PC-9 (cell line): ENCODE measurements around the gene C20orf144. TPM values are rescaled to one million over a fixed set of nuclear protein-coding genes. Genes with fewer than 3 reads are reported as not detected.

Source experiments
- BruUV-seq: library from RNA; stranded (reverse); fragments of 400-500 nt; replicated peaks from 2 replicates; lab custom pipeline; 2021; lab: Mats Ljungman, UMichigan
- CTCF ChIA-PET: fragments of 300-600 bp; sonication (Branson Sonifier 250); formaldehyde crosslinking; loops from one replicate; lab custom pipeline; 2022; ENCODE audit warnings: antibody characterized with exemption; lab: Charles Lee
- POLR2A ChIA-PET: fragments of 300-600 bp; sonication (Branson Sonifier 250); formaldehyde crosslinking; loops from one replicate; lab custom pipeline; 2022; ENCODE audit warnings: antibody characterized with exemption; ENCODE audit not compliant: unreplicated experiment; lab: Charles Lee
- DNase-seq, 2 experiments: peaks; one replicate each; pipeline versions ENCODE4 v3.0.0 to v3.0.0-alpha.2; 2015 to 2022; ENCODE audit warnings: mixed read lengths in 1 of 2
- H2AFZ ChIP-seq: fragments of 200-600 bp; sonication (generic); 2 replicates; pipeline ENCODE4 v1.8.1; 2017; ENCODE audit warnings: antibody characterized with exemption
- H3F3A ChIP-seq: fragments of 200-600 bp; sonication (generic); 2 replicates; pipeline ENCODE4 v1.8.1; 2017; ENCODE audit warnings: antibody characterized with exemption, mild to moderate bottlenecking, low read depth; ENCODE audit not compliant: insufficient read depth
- H3K27ac ChIP-seq: fragments of 200-600 bp; sonication (generic); 2 replicates; pipeline ENCODE4 v1.6.1; 2016; ENCODE audit warnings: mixed run types
- H3K27me3 ChIP-seq: fragments of 200-600 bp; sonication (generic); 2 replicates; pipeline ENCODE4 v1.6.1; 2016; ENCODE audit warnings: low read depth, mixed run types; ENCODE audit not compliant: insufficient read depth
- H3K36me3 ChIP-seq: fragments of 200-600 bp; sonication (generic); 2 replicates; pipeline ENCODE4 v1.6.1; 2016; ENCODE audit warnings: low read depth, mixed run types
- H3K4me1 ChIP-seq: fragments of 200-600 bp; sonication (generic); replicated peaks from 2 replicates; pipeline ENCODE4 v1.6.1; 2016; ENCODE audit warnings: mixed run types; ENCODE audit not compliant: insufficient read depth
- H3K4me2 ChIP-seq: fragments of 200-600 bp; sonication (generic); 2 replicates; pipeline ENCODE4 v1.6.1; 2017; ENCODE audit warnings: mixed run types
- H3K4me3 ChIP-seq: fragments of 200-600 bp; sonication (generic); 2 replicates; pipeline ENCODE4 v1.6.1; 2016; ENCODE audit warnings: mixed run types
- H3K79me2 ChIP-seq: fragments of 200-600 bp; sonication (generic); 2 replicates; pipeline ENCODE4 v1.6.1; 2017; ENCODE audit warnings: low read depth, mixed run types
- H3K9me2 ChIP-seq: fragments of 200-600 bp; sonication (generic); 2 replicates; pipeline ENCODE4 v1.8.1; 2017; ENCODE audit warnings: mild to moderate bottlenecking; ENCODE audit not compliant: insufficient read depth
- H3K9me3 ChIP-seq: fragments of 200-600 bp; sonication (generic); 2 replicates; pipeline ENCODE4 v1.8.1; 2016; ENCODE audit warnings: low read depth; ENCODE audit not compliant: insufficient read depth
- H4K20me1 ChIP-seq: fragments of 200-600 bp; sonication (generic); 2 replicates; pipeline ENCODE4 v1.8.1; 2017; ENCODE audit not compliant: insufficient read depth
- EZH2 ChIP-seq: fragments of 200-600 bp; sonication (generic); IDR thresholded peaks from 2 replicates; pipeline ENCODE4 v1.8.0; 2017; ENCODE audit warnings: antibody characterized with exemption, low read depth
- intact Hi-C: fragments of 100-400 bp; cut with micrococcal nuclease; formaldehyde crosslinking; loops from one replicate; pipeline ENCODE4 v1.10.0; 2022; ENCODE audit not compliant: unreplicated experiment
- total RNA-seq: library from RNA; stranded (reverse); gene quantifications from 2 replicates; pipeline ENCODE4 v1.2.3, GENCODE V29; 2021
- TF ChIP-seq, protein P1 (sequence below): fragments of 200-600 bp; sonication (generic); conservative IDR thresholded peaks from 2 replicates; pipeline ENCODE4 v1.6.1; 2017; ENCODE audit warnings: mixed run types, antibody characterized with exemption, mild to moderate bottlenecking, moderate library complexity

Gene C20orf144
- total RNA-seq, 1 experiment from 2014 or later: 0.20 TPM

DNA sequence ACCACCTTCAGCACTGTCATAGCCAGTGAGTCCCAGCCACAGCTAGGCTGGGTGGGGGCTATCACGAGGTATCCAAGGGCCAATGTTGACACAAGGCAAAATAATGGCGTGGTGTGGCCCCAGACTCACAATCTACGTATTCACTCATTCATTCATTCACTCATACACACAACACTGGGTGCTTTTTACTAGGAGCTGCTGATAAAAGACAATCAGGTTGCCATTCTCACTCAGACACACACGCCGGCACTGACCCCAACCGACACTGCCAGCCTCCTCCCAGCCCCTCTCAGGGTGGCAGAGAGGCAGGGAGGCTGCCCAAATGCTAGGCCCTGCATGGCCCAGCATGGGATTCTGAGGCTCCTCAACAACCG lies 1.5 kb upstream of the C20orf144 start:
- no peak for DNase-seq
- no peak overlapping the region for H2AFZ ChIP-seq
- H3K27me3 ChIP-seq: no peaks in the 10 kb centered on the region
- H3K9me2 ChIP-seq: no peaks in the 10 kb centered on the region
- TF ChIP-seq, protein P1, sequence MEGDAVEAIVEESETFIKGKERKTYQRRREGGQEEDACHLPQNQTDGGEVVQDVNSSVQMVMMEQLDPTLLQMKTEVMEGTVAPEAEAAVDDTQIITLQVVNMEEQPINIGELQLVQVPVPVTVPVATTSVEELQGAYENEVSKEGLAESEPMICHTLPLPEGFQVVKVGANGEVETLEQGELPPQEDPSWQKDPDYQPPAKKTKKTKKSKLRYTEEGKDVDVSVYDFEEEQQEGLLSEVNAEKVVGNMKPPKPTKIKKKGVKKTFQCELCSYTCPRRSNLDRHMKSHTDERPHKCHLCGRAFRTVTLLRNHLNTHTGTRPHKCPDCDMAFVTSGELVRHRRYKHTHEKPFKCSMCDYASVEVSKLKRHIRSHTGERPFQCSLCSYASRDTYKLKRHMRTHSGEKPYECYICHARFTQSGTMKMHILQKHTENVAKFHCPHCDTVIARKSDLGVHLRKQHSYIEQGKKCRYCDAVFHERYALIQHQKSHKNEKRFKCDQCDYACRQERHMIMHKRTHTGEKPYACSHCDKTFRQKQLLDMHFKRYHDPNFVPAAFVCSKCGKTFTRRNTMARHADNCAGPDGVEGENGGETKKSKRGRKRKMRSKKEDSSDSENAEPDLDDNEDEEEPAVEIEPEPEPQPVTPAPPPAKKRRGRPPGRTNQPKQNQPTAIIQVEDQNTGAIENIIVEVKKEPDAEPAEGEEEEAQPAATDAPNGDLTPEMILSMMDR: no peak
- no peak for TF ChIP-seq EZH2
- no TSS peak for BruUV-seq
- H3K9me3 ChIP-seq: no peaks in the 10 kb centered on the region
- H3F3A ChIP-seq: peaks cover 19% of the 10 kb centered on the region; the same call in 1 of the 2 replicates
- no peak overlapping the region for H3K4me2 ChIP-seq
- H3K79me2 ChIP-seq: no peaks in the 10 kb centered on the region; the same call in none of the 2 replicates
- ChIA-PET POLR2A (interaction anchor here (0.7 kb wide), 1 partner anchor 20 kb away, joined by 4 read pairs; no protein-coding TSS in a partner anchor), CTCF (no interaction called here)
- no peaks in the 10 kb centered on the region for H3K36me3 ChIP-seq
- H3K27ac ChIP-seq: no peak overlapping the region
- intact Hi-C loops: loop anchor here (10.0 kb wide), 1 partner anchor 334 kb away; the partner anchor contains the start of gene RALY
- H3K4me1 ChIP-seq: peaks cover 18% of the 10 kb centered on the region; the same call in 1 of the 2 replicates
- no peak overlapping the region for H3K4me3 ChIP-seq
- no peaks in the 10 kb centered on the region for H4K20me1 ChIP-seq

DNA sequence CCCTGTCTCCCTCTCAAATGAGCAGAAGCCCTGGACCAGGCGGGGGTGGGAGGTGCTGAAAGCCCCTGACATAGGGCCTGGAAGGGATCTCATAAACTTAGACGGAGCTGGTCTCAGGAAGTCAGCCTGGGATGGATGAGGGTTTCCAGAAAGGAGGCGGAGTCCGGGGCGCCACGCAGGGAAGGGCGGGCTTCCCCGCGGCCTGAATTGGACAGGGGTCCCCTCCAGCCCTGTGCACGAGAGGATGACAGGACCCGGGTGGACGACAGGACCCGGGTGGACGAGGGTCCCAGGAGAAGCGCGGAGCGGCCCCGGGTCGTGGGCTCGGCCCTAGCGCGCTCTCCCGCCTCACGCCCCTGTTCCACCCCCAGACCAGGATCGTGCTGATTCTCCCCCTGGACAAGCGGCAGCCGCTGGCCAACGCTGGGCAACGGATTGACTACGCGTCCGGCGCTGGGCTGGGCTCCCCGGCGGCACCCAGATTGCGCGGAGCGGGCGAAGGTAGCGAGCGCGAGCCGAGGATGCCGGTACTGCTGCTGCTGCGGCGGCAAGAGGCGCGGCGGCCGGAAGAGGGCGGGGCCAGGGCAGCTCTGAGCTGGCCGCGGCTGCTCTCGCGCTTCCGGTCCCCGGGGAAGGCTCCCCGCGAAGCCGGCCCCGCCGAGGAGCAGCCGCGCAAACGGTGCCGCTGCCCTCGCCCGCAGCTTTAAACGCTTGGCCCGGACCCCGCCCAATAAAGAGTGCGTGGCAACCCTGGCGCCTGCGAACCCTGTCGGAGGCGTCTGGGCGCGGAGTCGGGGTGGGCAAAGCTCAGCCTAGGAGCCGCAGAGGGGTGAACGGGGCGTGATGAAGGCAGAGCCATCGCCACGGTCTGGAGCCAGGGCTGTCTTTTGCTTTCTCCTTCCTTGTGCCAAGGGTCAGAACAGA lies 1.3 kb downstream of the C20orf144 start:
- peak overlapping the region; percentile 90 for H3K4me2 ChIP-seq
- no peaks in the 10 kb centered on the region for H4K20me1 ChIP-seq
- no peak overlapping the region for H3K27ac ChIP-seq
- H3K9me2 ChIP-seq: no peaks in the 10 kb centered on the region
- ChIA-PET POLR2A (interaction anchor here (0.5 to 0.7 kb wide), 3 partner anchors 246 to 449 kb away, joined by 4 to 7 read pairs (median 4); no protein-coding TSS in a partner anchor), CTCF (no interaction called here)
- H2AFZ ChIP-seq: peak overlapping the region; percentile 66
- H3K27me3 ChIP-seq: no peaks in the 10 kb centered on the region
- H3K9me3 ChIP-seq: no peaks in the 10 kb centered on the region
- no peaks in the 10 kb centered on the region for H3K36me3 ChIP-seq
- peak overlapping the region; percentile 78 for H3K4me3 ChIP-seq
- DNase-seq: peak; percentile 58 to 80
- H3K79me2 ChIP-seq: peaks cover 3% of the 10 kb centered on the region
- TSS peak; percentile 19 for BruUV-seq
- intact Hi-C loops: loop anchor here (10.0 kb wide), 1 partner anchor 331 kb away; the partner anchor contains the start of gene RALY
- H3F3A ChIP-seq: peaks cover 42% of the 10 kb centered on the region
- peaks cover 34% of the 10 kb centered on the region; the same call in 1 of the 2 replicates for H3K4me1 ChIP-seq
- TF ChIP-seq EZH2: no peak
- TF ChIP-seq, protein P1: no peak

DNA sequence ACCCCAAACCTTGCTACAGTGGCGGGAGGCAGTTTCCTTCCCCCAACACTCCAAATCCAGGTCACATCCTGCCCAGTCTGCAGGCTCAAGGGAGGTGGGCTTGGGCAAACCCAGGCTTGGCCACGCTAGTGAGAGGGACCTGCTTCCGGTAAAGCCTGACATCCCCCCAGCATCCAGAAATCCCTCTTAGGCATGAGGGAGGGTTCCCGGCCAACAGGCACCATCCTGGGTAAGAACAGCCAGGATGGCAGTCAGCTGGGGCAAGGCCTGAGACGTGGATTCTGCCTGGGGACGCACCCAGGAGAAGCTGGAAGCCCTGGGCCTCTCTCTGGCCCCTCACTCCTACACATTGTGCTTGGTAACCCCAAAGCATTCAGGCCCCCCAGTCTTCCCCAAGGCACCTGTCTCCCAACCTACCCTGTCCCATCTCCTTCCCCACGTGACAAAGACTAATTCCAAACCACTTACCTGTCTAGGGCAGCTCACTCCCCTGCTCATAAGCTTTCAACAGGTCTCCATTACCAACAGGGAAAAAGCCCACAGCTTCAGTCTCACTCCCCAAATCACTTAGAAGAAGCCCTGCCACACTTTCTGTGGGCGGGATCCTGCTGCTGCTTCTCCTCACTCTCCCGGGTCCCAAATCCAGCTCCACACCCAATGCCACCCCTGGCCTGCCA lies 2.1 kb downstream of the C20orf144 start:
- BruUV-seq: TSS peak; percentile 46
- Histone ChIP-seq H3F3A (peaks cover 43% of the 10 kb centered on the region), H4K20me1 (no peaks in the 10 kb centered on the region), H3K79me2 (peaks cover 5% of the 10 kb centered on the region), H3K4me3 (peak overlapping the region; percentile 78), H3K36me3 (no peaks in the 10 kb centered on the region), H3K4me1 (peaks cover 37% of the 10 kb centered on the region; the same call in 1 of the 2 replicates), H3K9me3 (no peaks in the 10 kb centered on the region), H3K27ac (no peak overlapping the region), H2AFZ (peak overlapping the region; percentile 66), H3K9me2 (no peaks in the 10 kb centered on the region), H3K4me2 (peak overlapping the region; percentile 90), H3K27me3 (no peaks in the 10 kb centered on the region)
- intact Hi-C loops: loop anchor here (10.0 kb wide), 1 partner anchor 331 kb away; the partner anchor contains the start of gene RALY
- ChIA-PET POLR2A (interaction anchor here (0.6 to 0.7 kb wide), 3 partner anchors 247 to 845 kb away, joined by 3 to 26 read pairs (median 4); partner anchors contain the start of gene MAPRE1), CTCF (no interaction called here)
- no peak for DNase-seq
- TF ChIP-seq EZH2: no peak
- TF ChIP-seq, protein P1: no peak
